Neuronal stem cell (in vitro differentiated cells): Measurements from ENCODE around the gene STX11.
"Not testable (repeated sequence)": the region's sequence is repeated elsewhere in the genome, so short reads cannot be mapped to it uniquely, and the experiment has no call there.

ENCODE experiments used
- DNase-seq: peaks from one replicate; pipeline ENCODE4 v3.0.0-alpha.2; 2013; ENCODE audit warnings: low spot score
- H2AFZ ChIP-seq: one replicate; pipeline ENCODE4 v1.6.1; 2013; ENCODE audit warnings: mild to moderate bottlenecking, low read length, inconsistent platforms
- H2AK5ac ChIP-seq: 2 replicates; pipeline ENCODE4 v1.6.1; 2013; ENCODE audit warnings: low read depth, mild to moderate bottlenecking, inconsistent platforms, low read length, moderate library complexity, mixed read lengths
- H2BK120ac ChIP-seq: 2 replicates; pipeline ENCODE4 v1.6.1; 2013; ENCODE audit warnings: low read depth, mild to moderate bottlenecking, inconsistent platforms, low read length, moderate library complexity, mixed read lengths
- H2BK12ac ChIP-seq: one replicate; pipeline ENCODE4 v1.6.1; 2013; ENCODE audit warnings: low read length, inconsistent platforms
- H2BK15ac ChIP-seq: 2 replicates; pipeline ENCODE4 v1.6.1; 2013; ENCODE audit warnings: mild to moderate bottlenecking, low read length, inconsistent platforms, mixed read lengths
- H2BK5ac ChIP-seq: one replicate; pipeline ENCODE4 v1.6.1; 2013; ENCODE audit warnings: inconsistent platforms, mild to moderate bottlenecking, low read length, moderate library complexity
- H3K14ac ChIP-seq: one replicate; pipeline ENCODE4 v1.6.1; 2013; ENCODE audit warnings: low read length, inconsistent platforms
- H3K18ac ChIP-seq: 2 replicates; pipeline ENCODE4 v1.6.1; 2013; ENCODE audit warnings: low read length, inconsistent platforms
- H3K23ac ChIP-seq: 2 replicates; pipeline ENCODE4 v1.6.1; 2013; ENCODE audit warnings: low read depth, mild to moderate bottlenecking, mixed read lengths, low read length, inconsistent platforms; ENCODE audit not compliant: poor library complexity
- H3K27ac ChIP-seq: replicated peaks from 3 replicates; pipeline ENCODE4 v1.5.1; 2013; ENCODE audit warnings: low read length, inconsistent platforms
- H3K27me3 ChIP-seq, 3 experiments: 2 replicates each; pipeline ENCODE4 v1.6.1; 2013; ENCODE audit warnings: low read length in 3 of 3, mild to moderate bottlenecking in 2 of 3, inconsistent platforms in 1 of 3, low read depth in 1 of 3, mixed read lengths in 1 of 3, moderate library complexity in 1 of 3; ENCODE audit not compliant: control insufficient read depth in 3 of 3, insufficient read depth in 3 of 3
- H3K36me3 ChIP-seq, 2 donors: replicated peaks in 1 of 2; 2 replicates each; pipeline ENCODE4 v1.6.1; 2013; ENCODE audit warnings: low read length in 2 of 2; ENCODE audit not compliant: control insufficient read depth in 2 of 2, insufficient read depth in 2 of 2
- H3K4ac ChIP-seq: 2 replicates; pipeline ENCODE4 v1.6.1; 2013; ENCODE audit warnings: inconsistent platforms, mild to moderate bottlenecking, low read length, moderate library complexity
- H3K4me1 ChIP-seq, 2 donors: 1 replicate in 1 of 2; 2 replicates in 1 of 2; pipeline ENCODE4 v1.6.1; 2013; ENCODE audit warnings: low read length in 2 of 2, low read depth in 1 of 2; ENCODE audit not compliant: control insufficient read depth in 2 of 2, insufficient read depth in 1 of 2
- H3K4me2 ChIP-seq: one replicate; pipeline ENCODE4 v1.6.1; 2013; ENCODE audit warnings: mild to moderate bottlenecking, low read length, inconsistent platforms; ENCODE audit not compliant: insufficient read depth, poor library complexity, severe bottlenecking
- H3K4me3 ChIP-seq, 2 donors: 2 replicates each; pipeline ENCODE4 v1.5.1; 2013; ENCODE audit warnings: low read length in 2 of 2, mild to moderate bottlenecking in 2 of 2, inconsistent platforms in 1 of 2, moderate library complexity in 1 of 2
- H3K79me1 ChIP-seq: one replicate; pipeline ENCODE4 v1.6.1; 2013; ENCODE audit warnings: low read depth, mild to moderate bottlenecking, inconsistent platforms, low read length, moderate library complexity
- H3K9ac ChIP-seq: one replicate; pipeline ENCODE4 v1.6.1; 2013; ENCODE audit warnings: mild to moderate bottlenecking, low read depth, low read length, inconsistent platforms; ENCODE audit not compliant: poor library complexity
- H3K9me3 ChIP-seq, 2 donors: replicated peaks in 1 of 2; 2 replicates each; pipeline versions ENCODE3 to v1.6.1; 2013; ENCODE audit warnings: low read length in 2 of 2, mild to moderate bottlenecking in 2 of 2, inconsistent platforms in 1 of 2, low read depth in 1 of 2, mixed read lengths in 1 of 2, moderate library complexity in 1 of 2; ENCODE audit not compliant: control insufficient read depth in 2 of 2, insufficient read depth in 1 of 2
- H4K8ac ChIP-seq: one replicate; pipeline ENCODE4 v1.6.1; 2013; ENCODE audit warnings: low read depth, mild to moderate bottlenecking, inconsistent platforms, low read length, moderate library complexity
- H4K91ac ChIP-seq: one replicate; pipeline ENCODE4 v1.6.1; 2013; ENCODE audit warnings: low read length, low read depth, mild to moderate bottlenecking, inconsistent platforms; ENCODE audit not compliant: poor library complexity
- WGBS, 2 donors: extraction: QIAGEN DNeasy Blood & Tissue Kit; methylation state at CpG; one replicate each; pipeline ENCODE4 v1.1.7; 2013; ENCODE audit warnings: missing lambda C conversion rate in 2 of 2, mixed read lengths in 1 of 2; ENCODE audit not compliant: insufficient read length in 2 of 2, insufficient replicate concordance in 1 of 2; ENCODE audit errors: extremely low coverage in 2 of 2; 5-methylcytosine and 5-hydroxymethylcytosine counted together

STX11 gene

GRCh38 chr6:144178323-144178722, 28.0 kb downstream of the STX11 start:
- Histone ChIP-seq H3K14ac (no peak overlapping the region), H2AK5ac (no peak overlapping the region), H3K4ac (no peak overlapping the region), H3K4me3 (no peak overlapping the region), H3K4me1 (peaks cover 0 to 3% of the 10 kb centered on the region in 2 donors), H2AFZ (no peak overlapping the region), H3K9ac (no peak overlapping the region), H4K8ac (no peak overlapping the region), H3K9me3 (no peaks in the 10 kb centered on the region), H2BK12ac (no peak overlapping the region), H4K91ac (no peak overlapping the region), H3K18ac (no peak overlapping the region), H2BK15ac (no peak overlapping the region), H3K79me1 (no peaks in the 10 kb centered on the region), H2BK5ac (no peak overlapping the region), H2BK120ac (no peak overlapping the region), H3K27ac (no peak overlapping the region), H3K23ac (no peak overlapping the region), H3K4me2 (no peak overlapping the region), H3K36me3 (no peaks in the 10 kb centered on the region), H3K27me3 (peaks cover 0 to 7% (median 0%) of the 10 kb centered on the region in 3 experiments)
- DNase-seq: no peak
- no CpG with 5 or more reads among the region's 3 CpGs for WGBS, 2 donors

- Histone ChIP-seq H3K9me3 (no peaks in the 10 kb centered on the region), H3K4me2 (no peak overlapping the region), H3K9ac (no peak overlapping the region), H2AFZ (no peak overlapping the region), H2BK5ac (no peak overlapping the region), H4K8ac (no peak overlapping the region), H2BK120ac (no peak overlapping the region), H2BK12ac (no peak overlapping the region), H3K79me1 (no peaks in the 10 kb centered on the region), H3K36me3 (no peaks in the 10 kb centered on the region), H2AK5ac (no peak overlapping the region), H3K18ac (no peak overlapping the region), H3K4ac (no peak overlapping the region), H3K14ac (no peak overlapping the region), H3K23ac (no peak overlapping the region), H3K4me3 (no peak overlapping the region), H3K27ac (no peak overlapping the region), H3K4me1 (peaks cover 0 to 3% of the 10 kb centered on the region in 2 donors), H2BK15ac (no peak overlapping the region), H4K91ac (no peak overlapping the region), H3K27me3 (peaks cover 0 to 7% (median 0%) of the 10 kb centered on the region in 3 experiments)
- DNase-seq: no peak
- no CpG with 5 or more reads among the region's 4 CpGs for WGBS, 2 donors
These were observed 28.9 kb downstream of the STX11 start for GRCh38 chr6:144179237-144179636.

GRCh38 chr6:144179828-144180227, 29.5 kb downstream of the STX11 start:
- H3K36me3 ChIP-seq: no peaks in the 10 kb centered on the region
- peaks cover 0 to 7% (median 0%) of the 10 kb centered on the region in 3 experiments for H3K27me3 ChIP-seq
- no peak overlapping the region for H3K4ac ChIP-seq
- no peak overlapping the region for H3K4me3 ChIP-seq
- no peaks in the 10 kb centered on the region for H3K79me1 ChIP-seq
- H3K4me2 ChIP-seq: no peak overlapping the region
- DNase-seq: no peak
- no peak overlapping the region for H3K23ac ChIP-seq
- no peak overlapping the region for H3K18ac ChIP-seq
- no peak overlapping the region for H3K14ac ChIP-seq
- no peak overlapping the region for H4K8ac ChIP-seq
- no peaks in the 10 kb centered on the region for H3K9me3 ChIP-seq
- H2BK5ac ChIP-seq: no peak overlapping the region
- H2BK12ac ChIP-seq: no peak overlapping the region
- H2AFZ ChIP-seq: no peak overlapping the region
- H2BK120ac ChIP-seq: no peak overlapping the region
- H2BK15ac ChIP-seq: no peak overlapping the region
- WGBS, 2 donors: no CpG with 5 or more reads among the region's 2 CpGs
- no peak overlapping the region for H3K27ac ChIP-seq
- peaks cover 0 to 3% of the 10 kb centered on the region in 2 donors for H3K4me1 ChIP-seq
- no peak overlapping the region for H3K9ac ChIP-seq
- no peak overlapping the region for H2AK5ac ChIP-seq
- H4K91ac ChIP-seq: no peak overlapping the region

- not testable (repeated sequence) for H2BK120ac ChIP-seq, H3K23ac ChIP-seq, H3K18ac ChIP-seq, H2AK5ac ChIP-seq, H2BK5ac ChIP-seq, H3K27ac ChIP-seq, H3K36me3 ChIP-seq, H3K4me1 ChIP-seq, H2AFZ ChIP-seq, H3K4me2 ChIP-seq, H4K91ac ChIP-seq, DNase-seq, H3K79me1 ChIP-seq, H3K27me3 ChIP-seq, H3K9me3 ChIP-seq, H4K8ac ChIP-seq, H3K14ac ChIP-seq, H2BK15ac ChIP-seq, H3K4ac ChIP-seq, H2BK12ac ChIP-seq, H3K9ac ChIP-seq, H3K4me3 ChIP-seq
- WGBS, 2 donors: no CpG with 5 or more reads among the region's 1 CpG
These were observed 30.0 kb downstream of the STX11 start for GRCh38 chr6:144180354-144180753.
